NCI-H524 (cell line): ENCODE measurements around the gene GULP1.

ENCODE experiments used
- DNase-seq, 2 experiments: peaks; one replicate each; lab custom pipeline; 2025; lab: John Stamatoyannopoulos, UW

GULP1 gene

GRCh38 chr2:188322569-188323551 is 31.2 kb downstream of the GULP1 start:
- DNase-seq = no peak

GRCh38 chr2:188324067-188324466 is 32.4 kb downstream of the GULP1 start:
- DNase-seq = no peak

- peak in 1 of 2 experiments; percentile 33 for DNase-seq
These were observed 34.6 kb downstream of the GULP1 start for GRCh38 chr2:188326290-188326668.

- peak; percentile 61 to 79 for DNase-seq
These were observed 35.1 kb downstream of the GULP1 start for GRCh38 chr2:188326669-188327301.

- DNase-seq = no peak
These were observed 36.0 kb downstream of the GULP1 start for GRCh38 chr2:188327518-188328213.

GRCh38 chr2:188328419-188328818 is 36.7 kb downstream of the GULP1 start:
- no peak for DNase-seq

- DNase-seq = no peak
These were observed 38.8 kb downstream of the GULP1 start for GRCh38 chr2:188330316-188331053.

- DNase-seq = no peak
These were observed 40.9 kb downstream of the GULP1 start for GRCh38 chr2:188332619-188333018.

- peak in 1 of 2 experiments; percentile 22 for DNase-seq
These were observed 42.3 kb downstream of the GULP1 start for GRCh38 chr2:188333751-188334524.

GRCh38 chr2:188338463-188338862 is 46.8 kb downstream of the GULP1 start:
- DNase-seq = no peak

GRCh38 chr2:188340257-188340656 is 48.6 kb downstream of the GULP1 start:
- DNase-seq = no peak

- peak; percentile 83 to 94 for DNase-seq
These were observed 53.3 kb downstream of the GULP1 start for GRCh38 chr2:188345020-188345419.

- no peak for DNase-seq
These were observed 53.8 kb downstream of the GULP1 start for GRCh38 chr2:188345426-188345825.

GRCh38 chr2:188345831-188346458 is 54.3 kb downstream of the GULP1 start:
- peak; percentile 31 to 88 for DNase-seq

- DNase-seq = no peak
These were observed 57.3 kb downstream of the GULP1 start for GRCh38 chr2:188349019-188349418.

- no peak for DNase-seq
These were observed 61.6 kb downstream of the GULP1 start for GRCh38 chr2:188353282-188353681.

- DNase-seq = no peak
These were observed 69.0 kb downstream of the GULP1 start for GRCh38 chr2:188360485-188361263.

- no peak for DNase-seq
These were observed 72.5 kb downstream of the GULP1 start for GRCh38 chr2:188364033-188364630.

- no peak for DNase-seq
These were observed 73.5 kb downstream of the GULP1 start for GRCh38 chr2:188365058-188365641.
